Left lobe of liver (tissue), 2 donors: ENCODE results near the gene COPB1. TPM values are rescaled to one million over a fixed set of nuclear protein-coding genes. Genes with fewer than 3 reads are reported as not detected.

Experiments used
- ATAC-seq: fragments of 200-7000 bp; cut with Tn5 transposase; one replicate; pipeline ENCODE4 v1.9.1; 2020; ENCODE audit warnings: mild to moderate bottlenecking, moderate library complexity
- DNase-seq: peaks from one replicate; pipeline ENCODE4 v3.0.0-alpha.2; 2020; ENCODE audit warnings: low spot score
- total RNA-seq: library from RNA; stranded (reverse); gene quantifications from one replicate; pipeline ENCODE4 v1.2.1, GENCODE V29; 2021
- donor health status: DM: no; HTN: no; CAD: no; lungs with moderate emphysema.
- donor health status: DM: no; HTN: yes; CAD: no.

Gene COPB1
- total RNA-seq, 1 donor from 2014 or later = 40.8 TPM

DNA sequence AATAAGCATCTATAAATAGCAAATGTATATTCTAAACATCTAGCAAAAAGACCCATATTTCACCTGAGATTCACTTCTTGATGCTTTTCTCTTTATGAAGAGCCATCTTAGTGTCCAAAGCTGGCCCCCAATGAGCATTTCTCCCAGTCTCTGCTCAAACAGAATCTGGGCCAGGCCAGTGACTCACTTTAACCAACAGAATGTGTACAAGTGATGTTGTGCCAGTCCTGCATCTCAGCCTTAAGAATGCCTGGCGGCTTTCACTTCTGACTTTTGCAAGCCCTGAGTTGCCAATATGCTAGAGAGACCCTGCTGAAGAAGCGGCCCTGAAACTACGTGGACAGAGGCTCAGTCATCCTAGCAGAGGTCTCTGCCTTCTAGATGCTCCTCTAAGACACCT lies 6.9 kb upstream of the COPB1 start:
- ATAC-seq = no peak
- DNase-seq = no peak

DNA sequence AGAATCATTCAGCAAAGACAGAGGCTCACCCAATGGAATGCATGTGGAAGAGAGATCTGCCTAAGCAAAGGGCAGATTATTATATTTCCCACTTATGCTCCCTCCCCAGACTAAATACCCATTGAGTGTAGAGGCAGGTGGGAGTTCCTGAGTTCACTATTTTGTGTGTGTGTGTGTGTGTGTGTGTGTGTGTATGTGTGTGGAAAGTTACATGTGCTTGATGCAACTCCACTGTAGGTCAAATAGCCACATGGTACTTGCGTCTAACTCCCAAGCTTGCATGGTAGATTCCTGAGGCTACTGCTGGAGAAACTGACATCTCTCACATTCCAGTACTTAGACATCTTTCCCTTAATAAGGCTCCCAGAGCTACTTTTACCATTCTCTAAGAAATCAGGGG lies 3.4 kb upstream of the COPB1 start:
- DNase-seq (no peak), ATAC-seq (no peak)

DNA sequence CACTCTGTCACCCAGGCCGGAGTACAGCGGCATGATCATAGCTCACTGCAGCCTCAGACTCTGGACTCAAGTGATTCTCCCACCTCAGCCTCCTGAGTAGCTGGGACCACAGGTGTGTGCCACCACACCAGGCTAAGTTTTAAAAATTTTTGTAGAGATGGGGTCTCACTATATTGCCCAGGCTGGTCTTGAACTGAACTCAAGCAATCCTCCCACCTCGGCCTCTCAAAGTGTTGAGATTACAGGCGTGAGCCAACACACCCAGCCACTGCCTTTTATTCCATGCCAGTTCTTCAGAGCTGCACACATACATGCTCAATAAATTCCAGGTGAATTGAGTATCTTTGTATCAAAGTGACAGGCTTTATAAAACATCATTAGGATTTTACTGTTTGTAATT lies 2.4 kb upstream of the COPB1 start:
- ATAC-seq (no peak), DNase-seq (no peak)

DNA sequence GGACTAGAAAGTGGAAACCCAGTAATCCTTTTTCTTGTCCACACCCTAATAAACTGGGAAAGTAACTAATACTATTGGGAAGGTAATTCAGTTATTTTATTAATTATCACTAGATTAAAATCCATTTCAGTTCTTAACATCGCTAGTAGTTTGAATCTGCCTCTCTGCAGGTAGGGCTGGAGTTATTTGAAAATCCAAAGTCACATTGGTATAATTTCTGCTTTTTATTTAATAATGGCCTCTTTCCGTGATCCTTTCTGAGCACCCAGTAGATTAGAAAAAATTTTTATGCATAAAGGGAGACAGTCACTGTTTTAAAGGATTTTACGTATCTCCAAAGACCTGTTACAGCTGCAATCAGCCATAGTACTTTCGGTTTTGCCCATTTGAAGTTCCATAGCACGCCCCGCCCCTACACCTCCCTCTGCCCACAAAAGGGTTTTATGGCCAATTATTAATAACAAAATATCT lies 605 bp upstream of the COPB1 start:
- ATAC-seq (peak; percentile 70), DNase-seq (peak; percentile 62)

DNA sequence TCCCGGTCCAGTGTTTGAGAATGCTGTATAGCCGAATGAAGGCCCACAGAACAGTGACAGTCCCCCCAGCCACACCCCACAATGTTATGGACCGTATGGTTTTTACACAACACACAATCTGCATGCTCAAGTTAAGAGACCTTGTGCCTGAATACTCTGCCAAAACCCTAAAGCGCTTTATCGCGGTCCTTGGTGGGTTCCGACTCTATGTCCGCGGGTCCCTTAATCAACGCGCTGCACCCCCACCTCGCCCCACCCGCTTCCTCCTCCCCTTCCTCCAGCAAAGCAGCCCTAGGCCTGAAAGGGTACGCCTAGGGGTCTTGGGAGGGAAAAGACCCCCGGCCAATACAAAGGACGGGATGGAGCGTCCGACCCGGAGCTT lies 442 bp downstream of the COPB1 start:
- ATAC-seq (peak; percentile 54), DNase-seq (no peak)

DNA sequence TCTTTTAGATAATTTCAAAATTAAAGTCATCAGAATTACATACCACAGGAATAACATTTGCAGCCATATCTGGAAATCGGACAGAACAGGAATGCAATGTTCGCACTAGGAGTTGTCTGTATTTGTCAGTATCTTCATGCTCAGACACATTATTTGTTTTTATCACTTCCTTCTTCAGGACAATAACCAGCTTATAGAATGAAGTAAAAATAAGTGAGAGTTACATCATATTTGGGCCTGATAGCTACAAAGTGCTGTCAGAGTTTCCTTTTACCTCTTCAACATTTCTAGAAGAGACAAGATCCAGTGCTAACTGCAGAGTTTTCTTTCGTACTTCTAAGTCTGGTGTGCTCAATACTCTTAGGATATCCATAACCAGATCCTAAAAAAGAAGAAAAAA lies 18.9 kb downstream of the COPB1 start:
- DNase-seq (no peak), ATAC-seq (no peak)

DNA sequence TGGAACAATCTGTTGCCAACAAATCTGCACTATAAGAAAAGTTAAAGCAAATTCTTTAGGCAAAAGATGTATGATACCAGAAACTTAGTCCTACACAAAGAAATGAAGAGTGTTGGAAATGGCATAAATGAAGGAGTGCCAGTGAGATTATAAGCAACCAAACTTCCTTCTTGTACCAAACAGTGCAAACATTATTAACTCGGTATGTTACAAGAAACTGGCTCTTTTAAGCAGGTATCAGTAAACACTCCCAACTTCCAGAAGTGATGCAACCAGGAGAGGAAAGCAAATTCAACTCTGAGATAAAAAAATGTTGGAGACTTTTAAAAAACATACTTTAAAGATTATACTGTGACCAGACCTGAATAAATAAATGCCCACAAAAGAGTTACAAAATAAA lies 28.5 kb downstream of the COPB1 start:
- ATAC-seq (no peak), DNase-seq (no peak)

DNA sequence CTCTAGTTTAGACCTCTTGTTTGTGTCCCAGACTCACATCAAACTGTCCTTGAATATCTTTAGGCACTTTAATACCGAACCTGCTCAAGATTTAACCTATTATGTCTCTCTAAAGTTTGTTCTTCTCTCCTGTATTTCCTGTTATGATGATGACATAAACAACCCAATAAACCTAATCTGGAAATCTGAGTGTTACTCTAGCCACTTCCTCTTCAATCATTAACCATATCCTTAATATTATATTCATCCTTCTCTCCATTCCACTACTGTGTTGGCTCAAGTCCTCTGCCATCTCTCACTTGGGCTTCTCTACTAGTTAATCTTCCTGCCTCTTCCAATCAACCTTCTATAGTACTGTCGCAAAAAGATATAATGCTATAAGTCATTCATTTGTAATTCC lies 36.0 kb downstream of the COPB1 start:
- no peak for ATAC-seq
- DNase-seq = no peak

DNA sequence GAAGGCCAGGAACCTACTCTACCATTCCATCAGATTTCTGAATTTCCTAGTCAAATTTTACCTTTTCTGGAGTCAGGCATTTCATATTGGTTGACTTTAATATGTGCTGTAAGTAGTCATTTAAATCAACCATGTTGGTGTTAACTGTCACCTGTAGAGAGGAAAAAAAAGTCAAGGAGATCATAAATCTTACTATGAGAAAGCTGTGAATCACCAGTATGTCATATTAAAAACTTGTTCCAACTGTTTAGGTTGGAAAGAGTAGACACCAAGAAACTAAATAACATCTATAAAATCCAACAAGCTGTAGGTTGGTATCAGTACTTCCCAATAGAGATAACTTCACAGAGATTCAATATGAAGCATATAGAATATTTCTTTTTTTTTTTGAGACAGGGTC lies 39.5 kb downstream of the COPB1 start:
- ATAC-seq (no peak), DNase-seq (no peak)

DNA sequence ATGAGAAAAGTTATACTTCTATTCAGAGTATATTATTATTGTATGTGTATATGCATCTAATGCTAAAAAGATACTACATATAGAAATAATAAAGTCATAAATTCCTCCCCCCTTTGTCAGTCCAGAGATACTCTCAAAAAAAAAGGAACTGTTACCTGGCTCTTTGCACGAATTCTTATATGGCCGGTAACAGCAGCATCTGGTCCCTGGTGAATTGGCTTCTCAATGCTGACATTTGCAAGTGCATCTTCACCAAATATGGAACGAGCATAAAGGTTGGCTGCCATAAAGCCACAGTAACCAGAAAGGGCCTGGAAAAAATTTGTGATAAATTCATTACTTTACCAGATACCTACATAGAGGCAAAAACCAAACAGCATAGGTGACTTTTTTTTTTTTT lies 41.2 kb downstream of the COPB1 start:
- ATAC-seq (no peak), DNase-seq (no peak)

DNA sequence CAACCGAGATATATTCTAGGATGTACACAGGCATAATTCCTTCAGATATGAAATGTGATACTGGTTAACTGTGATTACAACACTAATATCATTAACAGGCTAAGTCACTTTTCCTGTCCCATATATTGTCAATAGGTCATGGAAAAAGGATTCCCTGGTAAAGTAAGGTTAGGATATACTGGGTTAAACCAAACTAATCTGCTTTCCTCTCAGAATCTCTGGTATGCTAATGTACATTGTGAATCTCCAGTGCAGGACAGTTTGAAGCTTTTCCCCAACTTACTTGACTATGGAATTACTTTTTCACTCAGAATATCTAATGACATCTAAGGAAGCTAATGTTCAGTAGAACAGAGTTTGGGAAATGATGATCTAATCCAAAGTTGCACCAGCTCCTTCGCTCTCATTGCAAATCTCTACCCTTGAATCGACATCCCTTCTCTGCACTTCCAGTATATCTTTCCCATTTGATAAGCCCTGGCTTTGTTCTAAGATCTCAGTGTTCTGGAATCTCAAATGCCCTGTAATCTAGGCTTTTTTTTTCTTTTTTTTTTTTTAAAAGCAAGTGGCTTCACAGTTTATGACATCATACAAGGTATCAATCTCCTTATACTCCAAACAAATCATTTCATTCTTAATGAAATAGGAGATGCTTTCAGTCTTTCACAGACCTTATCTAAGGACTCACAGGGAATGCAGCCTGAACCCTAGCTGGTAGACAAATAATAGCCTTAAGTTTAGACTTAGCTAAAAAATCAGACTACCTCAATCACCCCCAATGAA lies 43.8 kb downstream of the COPB1 start:
- ATAC-seq = no peak
- no peak for DNase-seq

DNA sequence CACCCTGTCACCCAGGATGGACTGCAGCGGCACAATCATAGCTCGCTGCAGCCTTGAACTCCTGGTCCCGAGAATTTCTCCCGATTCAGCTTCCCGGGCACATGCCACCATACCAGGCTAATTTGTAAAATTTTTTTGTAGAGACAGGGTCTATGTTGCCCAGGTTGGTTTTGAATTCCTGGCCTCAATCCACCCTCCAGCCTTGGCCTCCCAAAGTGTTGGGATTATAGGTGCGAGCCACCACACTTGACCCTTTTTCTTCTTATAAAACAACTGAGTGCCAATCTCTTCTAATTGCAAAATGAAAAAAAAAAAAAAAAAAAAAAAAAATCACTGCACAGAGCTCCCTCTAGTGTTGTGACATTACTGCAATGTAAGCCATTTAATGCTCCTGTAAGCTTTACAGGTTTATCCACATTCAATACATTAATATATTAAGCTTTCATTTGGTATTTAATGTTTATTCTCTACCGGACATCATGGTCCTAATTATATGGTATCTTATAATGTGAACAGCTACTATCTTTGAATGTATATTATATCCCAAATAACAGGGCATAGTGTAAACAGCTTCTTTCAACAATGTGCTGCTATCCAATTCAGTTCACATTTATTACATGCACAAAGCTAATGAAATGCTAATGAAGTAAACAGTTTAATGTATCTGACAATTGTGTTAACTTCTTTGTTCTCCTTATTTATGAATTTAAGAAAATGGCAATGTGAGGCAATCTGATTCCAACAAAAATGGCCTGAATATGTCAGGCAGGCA lies 44.6 kb downstream of the COPB1 start:
- DNase-seq (no peak), ATAC-seq (peak; percentile 72)

DNA sequence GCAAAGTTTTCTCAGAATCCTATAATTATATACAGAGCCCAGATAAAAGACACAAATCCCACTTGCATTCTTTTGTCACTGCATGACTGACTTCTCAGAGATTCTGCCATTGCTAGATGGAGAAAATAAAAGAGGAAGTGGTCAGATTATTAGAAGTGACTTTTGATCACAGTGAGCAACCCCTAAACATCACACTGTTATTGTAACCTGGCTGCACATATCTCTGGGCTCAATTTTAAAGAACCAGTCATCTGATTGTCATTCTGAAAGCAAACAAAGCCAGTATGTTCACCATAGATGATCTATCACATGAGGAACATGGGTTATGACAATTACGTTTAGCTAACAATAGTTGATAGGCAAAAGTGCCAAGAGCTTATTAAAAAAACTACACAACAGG lies 47.8 kb downstream of the COPB1 start:
- ATAC-seq = no peak

DNA sequence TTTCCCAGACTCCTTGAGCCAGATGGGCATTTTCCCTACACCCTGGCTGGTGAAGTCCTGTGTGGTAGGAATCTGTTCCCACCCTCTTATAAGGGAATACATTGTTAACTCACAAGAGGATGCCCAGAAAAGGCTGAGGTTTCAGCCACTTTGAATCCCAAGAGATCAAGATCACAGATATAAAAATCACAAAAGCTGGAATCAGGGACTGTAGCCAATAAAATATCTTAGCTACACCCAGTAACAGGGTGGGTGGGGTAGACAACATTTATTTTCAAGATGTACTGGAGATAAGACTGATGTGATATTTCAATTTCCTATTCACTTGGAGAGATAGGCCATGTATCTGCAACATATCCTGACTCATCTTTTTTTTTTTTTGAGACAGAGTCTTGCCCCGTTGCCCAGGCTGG lies 50.3 kb downstream of the COPB1 start:
- ATAC-seq (no peak), DNase-seq (no peak)

More for the DNA sequence above, 47.8 kb downstream of the COPB1 start:
- no peak for DNase-seq

DNA sequence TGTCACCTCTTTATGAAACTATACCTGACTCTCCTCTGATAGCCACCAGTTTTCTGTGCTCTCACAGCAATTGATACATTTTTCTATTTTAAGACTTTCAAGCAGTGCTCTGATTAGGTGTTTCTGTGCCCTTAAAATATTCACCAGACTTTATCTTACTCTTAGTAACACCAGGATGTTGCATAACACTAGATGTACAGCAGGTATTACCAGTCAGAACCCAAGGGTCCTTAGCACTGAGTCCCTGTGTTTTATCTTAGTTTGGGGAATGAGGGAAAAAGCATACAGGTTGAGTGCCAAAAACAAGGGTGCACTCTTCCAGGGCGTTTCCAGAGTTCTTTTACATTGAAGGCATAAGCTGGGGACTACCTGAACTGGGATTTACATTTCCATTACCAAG lies 51.4 kb downstream of the COPB1 start:
- DNase-seq = no peak
- ATAC-seq = no peak

DNA sequence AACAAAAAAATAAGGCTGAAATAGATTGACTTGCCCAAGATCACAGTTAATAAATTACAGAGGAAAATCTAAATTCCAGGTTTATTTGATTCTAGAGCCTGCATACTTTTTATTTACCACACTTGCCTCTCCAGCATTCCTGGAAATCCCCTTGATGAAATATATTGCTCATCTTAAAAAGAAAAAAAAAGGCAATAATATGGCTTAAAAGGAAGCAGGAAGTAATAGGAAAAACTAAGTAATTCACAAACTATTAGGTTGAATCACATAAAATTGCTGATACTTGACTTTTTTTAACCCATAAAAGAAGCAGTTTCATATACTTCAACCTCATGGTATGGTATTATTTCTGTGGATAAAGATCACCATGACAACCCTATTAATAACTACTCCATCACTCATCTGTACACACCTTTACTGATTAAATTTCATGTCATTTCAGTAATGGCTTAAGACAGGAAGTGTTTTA lies 52.9 kb downstream of the COPB1 start:
- no peak for ATAC-seq

DNA sequence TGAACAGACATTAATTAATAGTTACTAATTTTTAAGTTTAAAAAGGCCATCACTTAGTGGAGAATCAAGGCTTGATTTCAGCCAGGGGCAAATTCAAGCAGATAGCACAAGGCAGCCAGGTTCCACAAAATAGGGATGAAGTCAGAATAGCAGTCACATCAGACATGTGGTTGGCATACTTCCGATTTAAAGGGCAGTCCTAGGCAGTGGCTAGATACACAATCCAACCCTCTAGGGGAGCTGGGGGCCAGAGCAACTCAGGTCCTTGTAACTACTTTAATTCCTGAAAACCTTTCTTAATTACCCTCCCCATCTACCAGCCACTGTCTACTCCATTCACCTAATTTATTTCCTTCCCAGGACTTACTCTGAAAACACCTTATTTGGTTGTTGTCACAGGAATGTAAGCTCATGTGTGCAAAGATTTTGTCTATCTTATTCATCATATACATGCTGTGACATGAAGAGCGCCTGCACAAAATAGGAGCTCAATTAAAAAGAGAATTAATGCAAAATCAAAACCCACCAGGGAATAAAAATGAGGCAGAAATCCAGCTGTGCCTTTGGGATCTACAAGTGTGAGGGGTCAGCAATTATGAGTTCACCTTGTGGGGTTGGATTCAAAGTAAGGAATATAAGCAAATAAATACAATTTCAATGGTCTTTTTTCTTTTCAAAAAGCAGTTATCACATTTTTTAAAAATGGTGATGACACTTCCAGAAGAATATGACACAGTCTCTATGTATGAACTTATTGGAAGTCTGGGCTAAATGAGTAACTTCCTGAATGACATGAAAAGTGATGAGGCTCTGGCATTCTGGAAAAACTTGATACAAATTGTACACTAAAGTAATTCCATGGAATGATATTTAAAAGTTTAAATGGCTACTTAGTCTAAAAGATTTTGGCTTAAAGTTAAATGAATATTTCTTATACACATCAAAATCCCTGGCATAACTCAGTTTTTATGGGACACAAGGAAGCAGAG lies 53.8 kb downstream of the COPB1 start:
- no peak for DNase-seq
- no peak for ATAC-seq

More for the DNA sequence above, 52.9 kb downstream of the COPB1 start:
- DNase-seq = no peak

DNA sequence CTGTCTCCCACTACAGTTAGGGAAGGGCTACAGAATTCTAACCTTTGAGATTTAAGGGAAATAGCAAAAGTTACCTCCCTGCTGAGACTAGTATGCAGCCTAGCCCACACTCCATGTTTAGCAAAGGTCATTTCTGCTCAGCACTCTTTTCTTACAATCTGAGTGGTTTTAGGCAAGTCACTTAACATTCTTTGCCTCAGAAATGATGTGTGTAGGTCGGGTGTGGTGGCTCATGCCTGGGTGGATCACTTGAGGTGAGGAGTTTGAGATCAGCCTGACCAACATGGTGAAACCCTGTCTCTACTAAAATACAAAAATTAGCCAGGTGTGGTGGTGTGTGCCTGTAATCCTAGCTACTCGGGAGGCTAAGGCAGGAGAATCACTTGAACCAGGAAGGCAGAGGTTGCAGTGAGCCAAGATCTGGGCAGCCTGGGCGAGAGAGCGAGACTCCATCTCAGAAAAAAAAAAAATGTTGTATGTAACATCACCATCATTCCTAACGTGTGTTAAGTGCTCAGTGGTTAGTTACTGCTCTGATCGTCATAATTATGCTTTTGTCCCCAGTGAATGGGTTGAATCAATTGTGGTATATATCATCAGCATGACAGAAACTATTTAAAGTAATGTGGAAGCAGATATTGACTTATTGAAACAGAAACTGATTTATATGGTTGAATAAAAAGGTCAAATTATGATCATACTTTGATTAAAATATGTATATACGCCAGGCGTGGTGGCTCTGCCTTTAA lies 55.0 kb downstream of the COPB1 start:
- DNase-seq (no peak), ATAC-seq (no peak)

DNA sequence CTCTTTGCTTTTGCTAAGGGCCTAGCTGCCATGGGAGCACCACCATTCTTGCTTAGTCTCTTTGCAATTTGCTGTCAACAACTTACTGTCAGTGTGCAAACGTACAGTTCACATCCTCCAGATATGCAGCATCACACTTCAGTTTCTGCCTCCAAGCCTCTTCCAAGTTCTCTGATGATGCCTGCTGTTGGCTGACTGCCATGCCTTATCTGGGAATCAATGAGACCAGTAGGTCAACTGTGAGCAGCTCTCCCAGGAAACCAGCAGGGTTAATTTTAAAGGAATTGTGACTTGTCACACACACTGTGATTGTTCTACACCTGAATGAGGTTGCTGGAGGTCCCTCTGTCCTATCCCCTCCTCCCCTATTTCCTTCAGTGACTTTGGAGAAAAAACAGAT lies 56.0 kb downstream of the COPB1 start:
- DNase-seq (peak; percentile 69), ATAC-seq (peak; percentile 85)
